Measurements from ENCODE around the gene DPY19L3. TPM values are rescaled to one million over a fixed set of nuclear protein-coding genes. Genes with fewer than 3 reads are reported as not detected.

DPY19L3 gene
- total and polyA plus RNA-seq, 2 of the 4 experiments (the other 2 are of a cell fraction): 29.6 to 36.5 TPM

GRCh38 chr19:32456406-32456805 is 50.8 kb downstream of the DPY19L3 start:
- no peak overlapping the region for H4K5ac ChIP-seq (ENCODE audit: low read depth, low read length)
- H3K27ac ChIP-seq (ENCODE audit: insufficient read depth, low read length): no peak overlapping the region
- H3K27me3 ChIP-seq (ENCODE audit: control insufficient read depth, insufficient read depth, low read length): no peaks in the 10 kb centered on the region
- no peak overlapping the region for H2AK5ac ChIP-seq (ENCODE audit: low read depth, low read length)
- H3K9me1 ChIP-seq (ENCODE audit: insufficient read depth, low read length): peaks cover 4% of the 10 kb centered on the region; the same call in 1 of the 2 replicates
- ChIA-PET POLR2A (ENCODE audit: unreplicated experiment) (no interaction called here), CTCF (no interaction called here)
- no peak overlapping the region for H3K4ac ChIP-seq (ENCODE audit: low read depth, low read length)
- intact Hi-C loops (cut with micrococcal nuclease) (loop anchor here (10.0 kb wide), 2 partner anchors 112 to 128 kb away; partner anchors contain the start of genes PDCD5 and ZNF507), dilution Hi-C loops (cut with HindIII; ENCODE audit: low sequenced_read_pairs, unreplicated experiment) (no loop called here), in situ Hi-C loops (cut with MboI; ENCODE audit: low sequenced_read_pairs) (no loop called here)
- BruUV-seq (replicated peaks): no TSS peak
- H3K4me3 ChIP-seq (ENCODE audit: insufficient read depth, low read depth, low read length): no peak overlapping the region
- no peak overlapping the region for H2AK9ac ChIP-seq (replicated peaks; ENCODE audit: low read depth, low read length, poor library complexity)
- H2BK20ac ChIP-seq (ENCODE audit: low read depth, low read length): no peak overlapping the region
- no peak overlapping the region for H4K91ac ChIP-seq (ENCODE audit: insufficient read depth, low read depth, low read length)
- no peaks in the 10 kb centered on the region for H4K20me1 ChIP-seq (ENCODE audit: insufficient read depth, low read length)
- no peak overlapping the region for H3K9ac ChIP-seq (ENCODE audit: low read depth, low read length)
- no peak overlapping the region for H3K14ac ChIP-seq (replicated peaks; ENCODE audit: low read depth, low read length)
- no peak overlapping the region for H3K23ac ChIP-seq (ENCODE audit: low read depth, low read length)
- no peaks in the 10 kb centered on the region for H3K4me1 ChIP-seq (ENCODE audit: control insufficient read depth, insufficient read depth, low read length)
- H3K56ac ChIP-seq (ENCODE audit: extremely low read depth, insufficient read depth, low read length): no peak overlapping the region
- no peak overlapping the region for H3K18ac ChIP-seq (ENCODE audit: low read depth, low read length)
- H2BK5ac ChIP-seq (ENCODE audit: low read depth, low read length, poor library complexity, severe bottlenecking): no peak overlapping the region
- H3K79me1 ChIP-seq (ENCODE audit: low read depth in 1 of 2, low read length in 2 of 2): no peaks in the 10 kb centered on the region
- no peak for TF ChIP-seq USF2 (IDR thresholded peaks at IDR 0.05; ENCODE audit: low read depth, low read length)
- TF ChIP-seq SMC3 (IDR thresholded peaks at IDR 0.05; ENCODE audit: low read depth, low read length): no peak
- no peak for TF ChIP-seq MXI1 (IDR thresholded peaks at IDR 0.05; ENCODE audit: borderline replicate concordance, low read depth, low read length)
- TF ChIP-seq, protein P1, sequence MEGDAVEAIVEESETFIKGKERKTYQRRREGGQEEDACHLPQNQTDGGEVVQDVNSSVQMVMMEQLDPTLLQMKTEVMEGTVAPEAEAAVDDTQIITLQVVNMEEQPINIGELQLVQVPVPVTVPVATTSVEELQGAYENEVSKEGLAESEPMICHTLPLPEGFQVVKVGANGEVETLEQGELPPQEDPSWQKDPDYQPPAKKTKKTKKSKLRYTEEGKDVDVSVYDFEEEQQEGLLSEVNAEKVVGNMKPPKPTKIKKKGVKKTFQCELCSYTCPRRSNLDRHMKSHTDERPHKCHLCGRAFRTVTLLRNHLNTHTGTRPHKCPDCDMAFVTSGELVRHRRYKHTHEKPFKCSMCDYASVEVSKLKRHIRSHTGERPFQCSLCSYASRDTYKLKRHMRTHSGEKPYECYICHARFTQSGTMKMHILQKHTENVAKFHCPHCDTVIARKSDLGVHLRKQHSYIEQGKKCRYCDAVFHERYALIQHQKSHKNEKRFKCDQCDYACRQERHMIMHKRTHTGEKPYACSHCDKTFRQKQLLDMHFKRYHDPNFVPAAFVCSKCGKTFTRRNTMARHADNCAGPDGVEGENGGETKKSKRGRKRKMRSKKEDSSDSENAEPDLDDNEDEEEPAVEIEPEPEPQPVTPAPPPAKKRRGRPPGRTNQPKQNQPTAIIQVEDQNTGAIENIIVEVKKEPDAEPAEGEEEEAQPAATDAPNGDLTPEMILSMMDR (conservative IDR thresholded peaks at IDR 0.05; ENCODE audit: low read depth, low read length): no peak
- no peak overlapping the region for H2BK120ac ChIP-seq (ENCODE audit: low read depth, low read length)
- H4K8ac ChIP-seq (ENCODE audit: low read depth in 2 of 2, low read length in 2 of 2): no peak overlapping the region
- H3K36me3 ChIP-seq (ENCODE audit: control insufficient read depth, insufficient read depth, low read length): peaks cover 29% of the 10 kb centered on the region
- DNase-seq (no peak), ATAC-seq (ENCODE audit: low read depth) (no peak)
- H3K9me3 ChIP-seq (ENCODE audit: control insufficient read depth, insufficient read depth, low read length): no peaks in the 10 kb centered on the region
- no CpG with 5 or more reads among the region's 4 CpGs for WGBS, 2 experiments (ENCODE audit: extremely low coverage in 2 of 2, insufficient read length in 1 of 2)
- no peak overlapping the region for H3K4me2 ChIP-seq (ENCODE audit: low read depth, low read length)
- H2AFZ ChIP-seq (replicated peaks; ENCODE audit: low read length, poor library complexity): no peak overlapping the region
- no peak overlapping the region for H2BK15ac ChIP-seq (ENCODE audit: low read depth, low read length)

All from IMR-90 (cell line).